HEK293 (cell line): ENCODE data around the gene TDRD1.
"Not testable (repeated sequence)": the region's sequence is repeated elsewhere in the genome, so short reads cannot be mapped to it uniquely, and the experiment has no call there.

ENCODE experiments used
- CTCF ChIA-PET: fragments of 350-600 bp; formaldehyde crosslinking; extraction: SDS; loops from one replicate; lab custom pipeline; 2021; ENCODE audit warnings: antibody characterized with exemption; lab: Yijun Ruan, JAX
- POLR2A ChIA-PET: fragments of 300-600 bp; formaldehyde crosslinking; extraction: SDS; loops from one replicate; lab custom pipeline; 2020; ENCODE audit warnings: antibody characterized with exemption, inconsistent platforms; lab: Yijun Ruan, JAX
- H3K27ac ChIP-seq: fragments of 200-500 bp; sonication (Bioruptor generic); 2 replicates; pipeline ENCODE4 v1.5.1; 2014; ENCODE audit warnings: low read depth, low read length, control low read depth, inconsistent platforms; ENCODE audit errors: extremely low read depth
- H3K36me3 ChIP-seq, 2 experiments: fragments of 200-500 bp in 1 of 2; sonication (Bioruptor generic) in 1 of 2; 1 replicate in 1 of 2; 2 replicates in 1 of 2; pipeline ENCODE4 v1.5.1; 2014 to 2017; ENCODE audit warnings: inconsistent platforms in 2 of 2, low read length in 2 of 2; ENCODE audit not compliant: control insufficient read depth in 2 of 2, insufficient read depth in 1 of 2
- H3K4me1 ChIP-seq: fragments of 200-500 bp; sonication (Bioruptor generic); 2 replicates; pipeline ENCODE4 v1.5.1; 2014; ENCODE audit warnings: mild to moderate bottlenecking, low read length, inconsistent platforms; ENCODE audit not compliant: control insufficient read depth, insufficient read depth
- H3K4me3 ChIP-seq: 2 replicates; pipeline ENCODE4 v1.5.1; 2011; ENCODE audit warnings: low read depth, mild to moderate bottlenecking, control low read depth, low read length, moderate library complexity
- H3K9me3 ChIP-seq: fragments of 200-500 bp; sonication (Bioruptor generic); 2 replicates; pipeline ENCODE4 v1.5.1; 2014; ENCODE audit warnings: low read depth, low read length, inconsistent platforms; ENCODE audit not compliant: control insufficient read depth, insufficient read depth
- IKZF3 ChIP-seq: fragments of 450-650 bp; IDR thresholded peaks from 2 replicates; pipeline ENCODE4 v1.5.0; 2018; ENCODE audit warnings: missing biosample characterization, mild to moderate bottlenecking, missing genetic modification characterization, moderate library complexity
- PRDM1 ChIP-seq: fragments of 450-650 bp; formaldehyde crosslinking; IDR thresholded peaks from 2 replicates; pipeline ENCODE4; 2016; ENCODE audit warnings: missing biosample characterization, missing genetic modification characterization
- RBAK ChIP-seq: fragments of 450-650 bp; formaldehyde crosslinking; IDR thresholded peaks from 2 replicates; pipeline ENCODE4 v1.5.1; 2016; ENCODE audit warnings: missing biosample characterization, missing genetic modification characterization
- TSHZ1 ChIP-seq: fragments of 450-650 bp; formaldehyde crosslinking; IDR thresholded peaks from 2 replicates; pipeline ENCODE4 v1.5.1; 2016; ENCODE audit warnings: missing biosample characterization, missing genetic modification characterization, borderline replicate concordance
- ZNF121 ChIP-seq: fragments of 450-650 bp; formaldehyde crosslinking; IDR thresholded peaks from 2 replicates; pipeline ENCODE4 v1.5.1; 2016; ENCODE audit warnings: missing biosample characterization, missing genetic modification characterization
- ZNF133 ChIP-seq: fragments of 450-650 bp; formaldehyde crosslinking; IDR thresholded peaks from 2 replicates; pipeline ENCODE4 v1.5.1; 2016; ENCODE audit warnings: missing biosample characterization, missing genetic modification characterization
- ZNF140 ChIP-seq: fragments of 450-650 bp; formaldehyde crosslinking; IDR thresholded peaks from 2 replicates; pipeline ENCODE4 v1.5.1; 2016; ENCODE audit warnings: missing biosample characterization, missing genetic modification characterization
- ZNF155 ChIP-seq: fragments of 450-650 bp; formaldehyde crosslinking; IDR thresholded peaks from 2 replicates; pipeline ENCODE4 v1.5.1; 2016; ENCODE audit warnings: missing biosample characterization, missing genetic modification characterization
- ZNF221 ChIP-seq: fragments of 450-650 bp; formaldehyde crosslinking; IDR thresholded peaks from 2 replicates; pipeline ENCODE4 v1.5.1; 2017; ENCODE audit warnings: missing biosample characterization, missing genetic modification characterization, borderline replicate concordance
- ZNF311 ChIP-seq: fragments of 450-650 bp; formaldehyde crosslinking; IDR thresholded peaks from 2 replicates; pipeline ENCODE4 v1.5.1; 2017; ENCODE audit warnings: missing biosample characterization, missing genetic modification characterization, borderline replicate concordance
- ZNF324 ChIP-seq: fragments of 450-650 bp; formaldehyde crosslinking; IDR thresholded peaks from 2 replicates; pipeline ENCODE4 v1.5.1; 2016; ENCODE audit warnings: missing biosample characterization, missing genetic modification characterization
- ZNF341 ChIP-seq: fragments of 450-650 bp; formaldehyde crosslinking; IDR thresholded peaks from 2 replicates; pipeline ENCODE4; 2016; ENCODE audit warnings: low read depth, missing biosample characterization, missing genetic modification characterization
- ZNF561 ChIP-seq: fragments of 450-650 bp; IDR thresholded peaks from 2 replicates; pipeline ENCODE4 v1.5.1; 2018; ENCODE audit warnings: missing biosample characterization, missing genetic modification characterization, borderline replicate concordance
- ZNF626 ChIP-seq: fragments of 450-650 bp; sonication (Bioruptor Pico); formaldehyde crosslinking; IDR thresholded peaks from 2 replicates; pipeline ENCODE4 v1.5.1; 2018; ENCODE audit warnings: missing biosample characterization, missing genetic modification characterization, inconsistent platforms
- ZNF645 ChIP-seq: fragments of 450-650 bp; formaldehyde crosslinking; IDR thresholded peaks from 2 replicates; pipeline ENCODE4; 2016; ENCODE audit warnings: missing biosample characterization, missing genetic modification characterization
- ZNF830 ChIP-seq: fragments of 450-650 bp; IDR thresholded peaks from 2 replicates; pipeline ENCODE4 v1.5.0; 2018; ENCODE audit warnings: missing biosample characterization, missing genetic modification characterization, low read depth, mild to moderate bottlenecking, moderate library complexity
- ZSCAN30 ChIP-seq: fragments of 450-650 bp; IDR thresholded peaks from 2 replicates; pipeline ENCODE4 v1.5.1; 2018; ENCODE audit warnings: missing biosample characterization, mild to moderate bottlenecking, missing genetic modification characterization, moderate library complexity
- TF ChIP-seq, protein P1 (sequence below): fragments of 450-650 bp; formaldehyde crosslinking; IDR thresholded peaks from 2 replicates; pipeline ENCODE4 v1.5.1; 2016; ENCODE audit warnings: missing biosample characterization, missing genetic modification characterization
- TF ChIP-seq, protein P2 (sequence below): fragments of 450-650 bp; formaldehyde crosslinking; IDR thresholded peaks from 2 replicates; pipeline ENCODE4 v1.5.1; 2016; ENCODE audit warnings: missing biosample characterization, missing genetic modification characterization
- TF ChIP-seq, protein P3 (sequence below): fragments of 450-650 bp; formaldehyde crosslinking; IDR thresholded peaks from 2 replicates; pipeline ENCODE4 v1.5.1; 2016; ENCODE audit warnings: missing biosample characterization, missing genetic modification characterization

TDRD1 gene

GRCh38 chr10:114140036-114140435 lies 39.1 kb upstream of the TDRD1 start:
- TF ChIP-seq, protein P1, sequence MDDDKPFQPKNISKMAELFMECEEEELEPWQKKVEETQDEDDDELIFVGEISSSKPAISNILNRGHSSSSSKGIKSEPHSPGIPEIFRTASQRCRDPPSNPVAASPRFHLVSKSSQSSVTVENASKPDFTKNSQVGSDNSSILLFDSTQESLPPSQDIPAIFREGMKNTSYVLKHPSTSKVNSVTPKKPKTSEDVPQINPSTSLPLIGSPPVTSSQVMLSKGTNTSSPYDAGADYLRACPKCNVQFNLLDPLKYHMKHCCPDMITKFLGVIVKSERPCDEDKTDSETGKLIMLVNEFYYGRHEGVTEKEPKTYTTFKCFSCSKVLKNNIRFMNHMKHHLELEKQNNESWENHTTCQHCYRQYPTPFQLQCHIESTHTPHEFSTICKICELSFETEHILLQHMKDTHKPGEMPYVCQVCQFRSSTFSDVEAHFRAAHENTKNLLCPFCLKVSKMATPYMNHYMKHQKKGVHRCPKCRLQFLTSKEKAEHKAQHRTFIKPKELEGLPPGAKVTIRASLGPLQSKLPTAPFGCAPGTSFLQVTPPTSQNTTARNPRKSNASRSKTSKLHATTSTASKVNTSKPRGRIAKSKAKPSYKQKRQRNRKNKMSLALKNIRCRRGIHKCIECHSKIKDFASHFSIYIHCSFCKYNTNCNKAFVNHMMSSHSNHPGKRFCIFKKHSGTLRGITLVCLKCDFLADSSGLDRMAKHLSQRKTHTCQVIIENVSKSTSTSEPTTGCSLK (tag by site-specific recombination): no peak
- TF ChIP-seq PRDM1 (tag by site-specific recombination): peak; percentile 92
- TF ChIP-seq, protein P2, sequence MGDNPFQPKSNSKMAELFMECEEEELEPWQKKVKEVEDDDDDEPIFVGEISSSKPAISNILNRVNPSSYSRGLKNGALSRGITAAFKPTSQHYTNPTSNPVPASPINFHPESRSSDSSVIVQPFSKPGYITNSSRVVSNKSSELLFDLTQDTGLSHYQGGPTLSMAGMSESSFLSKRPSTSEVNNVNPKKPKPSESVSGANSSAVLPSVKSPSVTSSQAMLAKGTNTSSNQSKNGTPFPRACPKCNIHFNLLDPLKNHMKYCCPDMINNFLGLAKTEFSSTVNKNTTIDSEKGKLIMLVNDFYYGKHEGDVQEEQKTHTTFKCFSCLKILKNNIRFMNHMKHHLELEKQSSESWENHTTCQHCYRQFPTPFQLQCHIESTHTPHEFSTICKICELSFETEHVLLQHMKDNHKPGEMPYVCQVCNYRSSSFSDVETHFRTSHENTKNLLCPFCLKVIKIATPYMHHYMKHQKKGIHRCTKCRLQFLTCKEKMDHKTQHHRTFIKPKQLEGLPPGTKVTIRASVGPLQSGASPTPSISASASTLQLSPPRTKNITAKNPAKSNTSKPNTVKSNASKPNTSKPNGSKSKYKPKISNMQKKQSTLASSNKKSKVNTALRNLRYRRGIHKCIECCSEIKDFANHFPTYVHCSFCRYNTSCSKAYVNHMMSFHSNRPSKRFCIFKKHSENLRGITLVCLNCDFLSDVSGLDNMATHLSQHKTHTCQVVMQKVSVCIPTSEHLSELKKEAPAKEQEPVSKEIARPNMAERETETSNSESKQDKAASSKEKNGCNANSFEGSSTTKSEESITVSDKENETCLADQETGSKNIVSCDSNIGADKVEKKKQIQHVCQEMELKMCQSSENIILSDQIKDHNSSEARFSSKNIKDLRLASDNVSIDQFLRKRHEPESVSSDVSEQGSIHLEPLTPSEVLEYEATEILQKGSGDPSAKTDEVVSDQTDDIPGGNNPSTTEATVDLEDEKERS (tag by site-specific recombination): no peak
- no peak for TF ChIP-seq ZSCAN30 (tag by site-specific recombination)
- TF ChIP-seq, protein P3, sequence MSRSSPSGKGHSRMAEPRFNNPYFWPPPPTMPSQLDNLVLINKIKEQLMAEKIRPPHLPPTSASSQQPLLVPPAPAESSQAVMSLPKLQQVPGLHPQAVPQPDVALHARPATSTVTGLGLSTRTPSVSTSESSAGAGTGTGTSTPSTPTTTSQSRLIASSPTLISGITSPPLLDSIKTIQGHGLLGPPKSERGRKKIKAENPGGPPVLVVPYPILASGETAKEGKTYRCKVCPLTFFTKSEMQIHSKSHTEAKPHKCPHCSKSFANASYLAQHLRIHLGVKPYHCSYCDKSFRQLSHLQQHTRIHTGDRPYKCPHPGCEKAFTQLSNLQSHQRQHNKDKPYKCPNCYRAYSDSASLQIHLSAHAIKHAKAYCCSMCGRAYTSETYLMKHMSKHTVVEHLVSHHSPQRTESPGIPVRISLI (tag by site-specific recombination): no peak
- TF ChIP-seq ZNF311 (tag by site-specific recombination): no peak
- TF ChIP-seq ZNF221 (tag by site-specific recombination): no peak
- Histone ChIP-seq H3K4me1 (no peaks in the 10 kb centered on the region), H3K36me3 (peaks cover 22 to 24% of the 10 kb centered on the region in 2 experiments; a peak in 2 of 3 replicates), H3K27ac (no peak overlapping the region), H3K4me3 (no peak overlapping the region), H3K9me3 (no peaks in the 10 kb centered on the region)
- POLR2A ChIA-PET: no interaction called here
- CTCF ChIA-PET: interaction anchor here (0.5 kb wide), 1 partner anchor 186 kb away, joined by 4 read pairs; no protein-coding TSS in a partner anchor

- TF ChIP-seq ZNF121 (tag by site-specific recombination): peak; percentile 79; the same call in 1 of the 2 replicates
- peaks cover 19 to 20% of the 10 kb centered on the region in 2 experiments; a peak in 2 of 3 replicates for H3K36me3 ChIP-seq
- CTCF ChIA-PET, H3K27ac ChIP-seq, H3K4me3 ChIP-seq, H3K9me3 ChIP-seq, POLR2A ChIA-PET, H3K4me1 ChIP-seq: not testable (repeated sequence)
Measured at GRCh38 chr10:114140827-114141226, 38.3 kb upstream of the TDRD1 start.

- Histone ChIP-seq H3K27ac (no peak overlapping the region), H3K36me3 (peaks cover 15% of the 10 kb centered on the region in 2 experiments; a peak in 2 of 3 replicates), H3K4me3 (no peak overlapping the region), H3K9me3 (no peaks in the 10 kb centered on the region), H3K4me1 (no peaks in the 10 kb centered on the region)
- POLR2A ChIA-PET: no interaction called here
- CTCF ChIA-PET: interaction anchor here (0.6 to 0.7 kb wide), 3 partner anchors 28 to 696 kb away, joined by 3 read pairs; no protein-coding TSS in a partner anchor
- TF ChIP-seq ZNF324 (tag by site-specific recombination) (no peak), ZNF561 (tag by site-specific recombination) (no peak), ZNF140 (tag by site-specific recombination) (no peak), ZNF830 (no peak), ZNF155 (tag by site-specific recombination) (no peak), ZNF626 (tag by site-specific recombination) (no peak), IKZF3 (tag by site-specific recombination) (no peak), ZNF133 (tag by site-specific recombination) (no peak), ZNF341 (tag by site-specific recombination) (no peak), ZNF311 (tag by site-specific recombination) (no peak), RBAK (no peak), TSHZ1 (tag by site-specific recombination) (no peak), ZNF645 (tag by site-specific recombination) (no peak)
Measured at GRCh38 chr10:114142018-114142417, 37.1 kb upstream of the TDRD1 start.
